Measurements from ENCODE around the gene ZNRD2. TPM values are rescaled to one million over a fixed set of nuclear protein-coding genes. Genes with fewer than 3 reads are reported as not detected.
A peak's percentile ranks its signal among the peaks of the same experiment; 100 is the strongest.

ZNRD2 gene
- total RNA-seq, 1 experiment from 2014 or later, result 45.8 TPM

DNA sequence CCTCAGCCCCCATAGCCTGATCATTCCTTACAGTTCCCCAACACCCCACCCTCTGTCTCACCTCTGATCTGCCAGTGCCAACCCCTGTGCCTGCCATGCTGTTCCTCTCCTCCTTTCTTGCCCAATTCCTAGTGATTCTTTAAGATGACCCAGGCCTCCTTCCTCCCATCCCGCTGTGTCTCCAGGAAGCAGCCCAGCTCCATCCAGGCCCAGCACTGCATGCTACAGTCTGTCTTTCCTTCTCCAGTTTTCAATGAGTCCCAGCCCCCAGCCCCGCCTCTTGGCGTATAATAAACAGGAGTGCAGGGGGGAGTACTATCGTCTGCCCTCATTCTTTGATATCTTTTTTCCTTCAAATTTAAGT, 24.4 kb upstream of the ZNRD2 start:
- Histone ChIP-seq H3T11ph (ENCODE audit: low read length) (no peak overlapping the region), H2BK12ac (ENCODE audit: insufficient read length, low read depth, low read length) (no peak overlapping the region), H3K4me2 (ENCODE audit: insufficient read depth, insufficient read length, low read length) (peak overlapping the region; percentile 33), H4K5ac (ENCODE audit: insufficient read length, low read depth, low read length) (no peak overlapping the region), H2BK120ac (ENCODE audit: low read depth, low read length, poor library complexity, severe bottlenecking) (no peak overlapping the region), H3K79me2 (ENCODE audit: insufficient read depth, low read length) (no peaks in the 10 kb centered on the region), H2AK5ac (ENCODE audit: insufficient read length, low read length) (no peak overlapping the region), H4K8ac (replicated peaks; ENCODE audit: insufficient read length, low read depth, low read length) (no peak overlapping the region), H3K4ac (ENCODE audit: low read depth, low read length) (no peak overlapping the region), H2AFZ (ENCODE audit: low read length) (no peak overlapping the region), H2BK20ac (ENCODE audit: low read depth, low read length, poor library complexity, severe bottlenecking) (no peak overlapping the region), H3K23me2 (ENCODE audit: insufficient read length, low read depth, low read length, poor library complexity, severe bottlenecking) (peaks cover 2% of the 10 kb centered on the region), H3K79me1 (ENCODE audit: insufficient read depth, low read depth, low read length, poor library complexity, severe bottlenecking) (no peaks in the 10 kb centered on the region), H3K4me1 (ENCODE audit: insufficient read depth, low read length) (no peaks in the 10 kb centered on the region), H3K27ac (ENCODE audit: insufficient read length, low read depth, low read length) (no peak overlapping the region), H3K56ac (ENCODE audit: insufficient read length, low read depth, low read length) (no peak overlapping the region), H4K20me1 (ENCODE audit: control insufficient read depth, insufficient read depth, insufficient read length) (peaks cover 2% of the 10 kb centered on the region), H4K91ac (ENCODE audit: insufficient read length, low read depth, low read length) (no peak overlapping the region), H2BK5ac (ENCODE audit: insufficient read length, low read length) (no peak overlapping the region), H3K18ac (ENCODE audit: insufficient read length, low read depth, low read length) (no peak overlapping the region), H3K23ac (ENCODE audit: insufficient read length, low read depth, low read length) (no peak overlapping the region), H2BK15ac (ENCODE audit: low read depth, low read length) (no peak overlapping the region), H3K27me3 (ENCODE audit: insufficient read depth, low read length) (peaks cover 4% of the 10 kb centered on the region; the same call in 1 of the 2 replicates), H3K9me3 (ENCODE audit: control insufficient read depth, low read depth, low read length) (no peaks in the 10 kb centered on the region), H3K9ac (ENCODE audit: extremely low read depth, insufficient read length, low read length) (no peak overlapping the region), H3K14ac (ENCODE audit: insufficient read depth, low read length) (no peak overlapping the region)
- no peak for DNase-seq
- Mint-ChIP-seq H3K4me3 (peak overlapping the region; percentile 57 to 73), H3K27ac (no peak overlapping the region), H3K9me3 (peaks cover 0 to 2% of the 10 kb centered on the region in 2 experiments; a peak in 1 of 5 replicates), H3K4me1 (peaks cover 13 to 30% of the 10 kb centered on the region in 2 experiments), H3K36me3 (ENCODE audit: insufficient read depth in 1 of 3, low read depth in 3 of 3) (no peaks in the 10 kb centered on the region; a peak in 1 of 7 replicates), H3K27me3 (ENCODE audit: low read depth) (peaks cover 79% of the 10 kb centered on the region)
- TF ChIP-seq, protein P1, sequence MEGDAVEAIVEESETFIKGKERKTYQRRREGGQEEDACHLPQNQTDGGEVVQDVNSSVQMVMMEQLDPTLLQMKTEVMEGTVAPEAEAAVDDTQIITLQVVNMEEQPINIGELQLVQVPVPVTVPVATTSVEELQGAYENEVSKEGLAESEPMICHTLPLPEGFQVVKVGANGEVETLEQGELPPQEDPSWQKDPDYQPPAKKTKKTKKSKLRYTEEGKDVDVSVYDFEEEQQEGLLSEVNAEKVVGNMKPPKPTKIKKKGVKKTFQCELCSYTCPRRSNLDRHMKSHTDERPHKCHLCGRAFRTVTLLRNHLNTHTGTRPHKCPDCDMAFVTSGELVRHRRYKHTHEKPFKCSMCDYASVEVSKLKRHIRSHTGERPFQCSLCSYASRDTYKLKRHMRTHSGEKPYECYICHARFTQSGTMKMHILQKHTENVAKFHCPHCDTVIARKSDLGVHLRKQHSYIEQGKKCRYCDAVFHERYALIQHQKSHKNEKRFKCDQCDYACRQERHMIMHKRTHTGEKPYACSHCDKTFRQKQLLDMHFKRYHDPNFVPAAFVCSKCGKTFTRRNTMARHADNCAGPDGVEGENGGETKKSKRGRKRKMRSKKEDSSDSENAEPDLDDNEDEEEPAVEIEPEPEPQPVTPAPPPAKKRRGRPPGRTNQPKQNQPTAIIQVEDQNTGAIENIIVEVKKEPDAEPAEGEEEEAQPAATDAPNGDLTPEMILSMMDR (conservative IDR thresholded peaks at IDR 0.05), result no peak
- WGBS (ENCODE audit: extremely low coverage, insufficient read length, low lambda C conversion rate), result no CpG with 5 or more reads among the region's 4 CpGs

Measured in H9 (cell line).